H4 (cell line): ENCODE measurements around the gene CSNK2A2. TPM values are rescaled to one million over a fixed set of nuclear protein-coding genes. Genes with fewer than 3 reads are reported as not detected.

ENCODE experiments used
- DNase-seq: peaks from one replicate; pipeline ENCODE4 v3.0.0-alpha.2; 2015; ENCODE audit warnings: low spot score
- total RNA-seq: library from RNA; depleted of rRNA; stranded (reverse); fragments of >200 nt; shearing (Covaris generic); gene quantifications from 2 replicates; pipeline ENCODE4 v1.2.3, GENCODE V29; 2014

The CSNK2A2 gene
- total RNA-seq, 1 experiment from 2014 or later, result 26.6 TPM

GRCh38 chr16:58198803-58199411, 1.0 kb upstream of the CSNK2A2 start:
- no peak for DNase-seq

- DNase-seq, result no peak
Measured at GRCh38 chr16:58197314-58198012, 443 bp downstream of the CSNK2A2 start.

GRCh38 chr16:58196898-58197313, 1.0 kb downstream of the CSNK2A2 start:
- no peak for DNase-seq

- no peak for DNase-seq
Measured at GRCh38 chr16:58195771-58196170, 2.1 kb downstream of the CSNK2A2 start.

GRCh38 chr16:58195344-58195743, 2.6 kb downstream of the CSNK2A2 start:
- DNase-seq, result no peak

- no peak for DNase-seq
Measured at GRCh38 chr16:58194790-58195189, 3.1 kb downstream of the CSNK2A2 start.

GRCh38 chr16:58187665-58188421, 10.1 kb downstream of the CSNK2A2 start:
- DNase-seq, result no peak

GRCh38 chr16:58187092-58187491, 10.8 kb downstream of the CSNK2A2 start:
- DNase-seq, result no peak

GRCh38 chr16:58186176-58186944, 11.5 kb downstream of the CSNK2A2 start:
- DNase-seq, result no peak

GRCh38 chr16:58177353-58177710, 20.6 kb downstream of the CSNK2A2 start:
- no peak for DNase-seq

GRCh38 chr16:58176608-58177352, 21.1 kb downstream of the CSNK2A2 start:
- no peak for DNase-seq

- DNase-seq, result no peak
Measured at GRCh38 chr16:58170223-58170622, 27.7 kb downstream of the CSNK2A2 start.

- DNase-seq, result no peak
Measured at GRCh38 chr16:58160855-58161254, 37.1 kb downstream of the CSNK2A2 start.

- no peak for DNase-seq
Measured at GRCh38 chr16:58158725-58159124, 39.2 kb downstream of the CSNK2A2 start.

- no peak for DNase-seq
Measured at GRCh38 chr16:58157951-58158540, 39.9 kb downstream of the CSNK2A2 start.

- no peak for DNase-seq
Measured at GRCh38 chr16:58157239-58157638, 40.7 kb downstream of the CSNK2A2 start.

- DNase-seq, result no peak
Measured at GRCh38 chr16:58155839-58156238, 42.1 kb downstream of the CSNK2A2 start.

GRCh38 chr16:58154345-58154744, 43.6 kb downstream of the CSNK2A2 start:
- no peak for DNase-seq

- DNase-seq, result no peak
Measured at GRCh38 chr16:58152246-58152868, 45.5 kb downstream of the CSNK2A2 start.

GRCh38 chr16:58148526-58148925, 49.4 kb downstream of the CSNK2A2 start:
- DNase-seq, result no peak

GRCh38 chr16:58148099-58148498, 49.8 kb downstream of the CSNK2A2 start:
- DNase-seq, result no peak
